Suprapubic skin (tissue), 3 donors: ENCODE data around the gene MTIF2.

Source experiments
- POLR2AphosphoS5 ChIP-seq, 3 donors: sonication (generic); formaldehyde crosslinking; IDR thresholded peaks; one replicate each; pipeline ENCODE4 v1.6.1; 2017; ENCODE audit warnings: antibody characterized with exemption in 3 of 3
- TF ChIP-seq, protein P1 (sequence below), 2 donors: fragments of 200-600 bp in 1 of 2; fragments of 450-650 bp in 1 of 2; sonication (generic) in 1 of 2; IDR thresholded peaks; one replicate each; pipeline ENCODE4 v1.5.1; 2016 to 2019; ENCODE audit warnings: antibody characterized with exemption in 2 of 2, mild to moderate bottlenecking in 1 of 2, moderate library complexity in 1 of 2

DNA sequence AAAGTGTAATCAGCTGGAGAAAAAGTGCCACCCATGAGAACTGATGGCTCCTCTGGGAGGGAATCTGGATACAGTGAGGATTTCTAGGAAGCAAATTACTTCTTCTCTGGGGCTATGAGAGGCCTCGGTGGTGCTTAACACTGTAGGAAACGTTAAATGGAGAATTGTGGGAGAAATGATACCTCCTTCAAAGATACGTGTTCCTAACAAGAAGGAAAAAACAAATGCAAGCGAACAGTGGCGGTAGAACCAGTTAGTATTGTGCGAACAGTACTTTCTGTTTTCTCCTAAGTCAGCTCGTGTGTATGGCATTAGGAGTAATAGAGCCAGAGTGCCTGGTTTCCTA lies 587 bp upstream of the MTIF2 start:
- TF ChIP-seq, protein P1, sequence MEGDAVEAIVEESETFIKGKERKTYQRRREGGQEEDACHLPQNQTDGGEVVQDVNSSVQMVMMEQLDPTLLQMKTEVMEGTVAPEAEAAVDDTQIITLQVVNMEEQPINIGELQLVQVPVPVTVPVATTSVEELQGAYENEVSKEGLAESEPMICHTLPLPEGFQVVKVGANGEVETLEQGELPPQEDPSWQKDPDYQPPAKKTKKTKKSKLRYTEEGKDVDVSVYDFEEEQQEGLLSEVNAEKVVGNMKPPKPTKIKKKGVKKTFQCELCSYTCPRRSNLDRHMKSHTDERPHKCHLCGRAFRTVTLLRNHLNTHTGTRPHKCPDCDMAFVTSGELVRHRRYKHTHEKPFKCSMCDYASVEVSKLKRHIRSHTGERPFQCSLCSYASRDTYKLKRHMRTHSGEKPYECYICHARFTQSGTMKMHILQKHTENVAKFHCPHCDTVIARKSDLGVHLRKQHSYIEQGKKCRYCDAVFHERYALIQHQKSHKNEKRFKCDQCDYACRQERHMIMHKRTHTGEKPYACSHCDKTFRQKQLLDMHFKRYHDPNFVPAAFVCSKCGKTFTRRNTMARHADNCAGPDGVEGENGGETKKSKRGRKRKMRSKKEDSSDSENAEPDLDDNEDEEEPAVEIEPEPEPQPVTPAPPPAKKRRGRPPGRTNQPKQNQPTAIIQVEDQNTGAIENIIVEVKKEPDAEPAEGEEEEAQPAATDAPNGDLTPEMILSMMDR (IDR thresholded peaks at IDR 0.05): no peak
- no peak for TF ChIP-seq POLR2AphosphoS5 (IDR thresholded peaks at IDR 0.05)
